OCI-LY1 (cell line): Measurements from ENCODE around the gene DENND1A.

Experiments used
- H2AFZ ChIP-seq: fragments of 200-600 bp; sonication (generic), shearing (Covaris generic); 2 replicates; pipeline ENCODE4 v1.6.0; 2014; ENCODE audit warnings: antibody characterized with exemption, mild to moderate bottlenecking, low read length
- H3F3A ChIP-seq: fragments of 200-600 bp; sonication (generic), shearing (Covaris generic); 2 replicates; pipeline ENCODE4 v1.6.0; 2014; ENCODE audit warnings: mild to moderate bottlenecking, antibody characterized with exemption, low read length, moderate library complexity; ENCODE audit not compliant: insufficient read depth
- H3K27ac ChIP-seq: fragments of 200-600 bp; sonication (generic); 2 replicates; pipeline ENCODE4 v1.5.1; 2014; ENCODE audit warnings: low read length, mixed run types, mild to moderate bottlenecking, low read depth; ENCODE audit not compliant: poor library complexity, severe bottlenecking
- H3K27me3 ChIP-seq: fragments of 200-600 bp; sonication (generic); 2 replicates; pipeline ENCODE4 v1.6.0; 2014; ENCODE audit warnings: antibody characterized with exemption, mild to moderate bottlenecking, low read length, moderate library complexity; ENCODE audit not compliant: insufficient read depth
- H3K36me3 ChIP-seq: fragments of 200-600 bp; sonication (generic); 2 replicates; pipeline ENCODE4 v1.6.1; 2014; ENCODE audit warnings: mild to moderate bottlenecking, antibody characterized with exemption, low read length, moderate library complexity, mixed read lengths; ENCODE audit not compliant: insufficient read depth
- H3K4me1 ChIP-seq: fragments of 200-600 bp; sonication (generic); 2 replicates; pipeline ENCODE4 v1.5.1; 2014; ENCODE audit warnings: mild to moderate bottlenecking, low read length, moderate library complexity; ENCODE audit not compliant: insufficient read depth, severe bottlenecking
- H3K4me2 ChIP-seq: fragments of 200-600 bp; sonication (generic), shearing (Covaris generic); 2 replicates; pipeline ENCODE4 v1.6.1; 2014; ENCODE audit warnings: low read length
- H3K4me3 ChIP-seq: fragments of 200-600 bp; sonication (generic); 2 replicates; pipeline ENCODE4 v1.5.1; 2014; ENCODE audit warnings: low read length, low read depth, mild to moderate bottlenecking, mixed read lengths; ENCODE audit not compliant: poor library complexity, severe bottlenecking
- H3K79me2 ChIP-seq: fragments of 200-600 bp; shearing (Covaris generic); 2 replicates; pipeline ENCODE4 v1.6.1; 2016; ENCODE audit warnings: mixed run types, low read length, mixed read lengths; ENCODE audit not compliant: insufficient read depth
- H3K9ac ChIP-seq: fragments of 200-600 bp; sonication (generic), shearing (Covaris generic); 2 replicates; pipeline ENCODE4 v1.6.1; 2014; ENCODE audit warnings: mild to moderate bottlenecking, low read length, mixed read lengths
- H3K9me2 ChIP-seq: fragments of 200-600 bp; sonication (generic), shearing (Covaris generic); 2 replicates; pipeline ENCODE4 v1.6.1; 2014; ENCODE audit warnings: low read depth, mild to moderate bottlenecking, low read length, mixed read lengths
- H3K9me3 ChIP-seq: fragments of 200-600 bp; shearing (Covaris generic); 2 replicates; pipeline ENCODE4 v1.6.1; 2014; ENCODE audit warnings: low read length, mixed read lengths
- H4K20me1 ChIP-seq: fragments of 200-600 bp; sonication (generic), shearing (Covaris generic); 2 replicates; pipeline ENCODE4 v1.6.0; 2016; ENCODE audit warnings: mild to moderate bottlenecking, low read length; ENCODE audit not compliant: insufficient read depth
- EZH2 ChIP-seq: fragments of 200-600 bp; sonication (generic), shearing (Covaris generic); IDR thresholded peaks from 2 replicates; pipeline ENCODE4 v1.8.0; 2017; ENCODE audit warnings: borderline replicate concordance, mixed run types, mild to moderate bottlenecking, antibody characterized with exemption, low read length, moderate library complexity, mixed read lengths
- TF ChIP-seq, protein P1 (sequence below): fragments of 200-600 bp; sonication (generic), shearing (Covaris generic); IDR thresholded peaks from 2 replicates; pipeline ENCODE4 v1.5.1; 2017; ENCODE audit warnings: mild to moderate bottlenecking, antibody characterized with exemption, low read length, moderate library complexity, mixed read lengths

DENND1A gene

DNA sequence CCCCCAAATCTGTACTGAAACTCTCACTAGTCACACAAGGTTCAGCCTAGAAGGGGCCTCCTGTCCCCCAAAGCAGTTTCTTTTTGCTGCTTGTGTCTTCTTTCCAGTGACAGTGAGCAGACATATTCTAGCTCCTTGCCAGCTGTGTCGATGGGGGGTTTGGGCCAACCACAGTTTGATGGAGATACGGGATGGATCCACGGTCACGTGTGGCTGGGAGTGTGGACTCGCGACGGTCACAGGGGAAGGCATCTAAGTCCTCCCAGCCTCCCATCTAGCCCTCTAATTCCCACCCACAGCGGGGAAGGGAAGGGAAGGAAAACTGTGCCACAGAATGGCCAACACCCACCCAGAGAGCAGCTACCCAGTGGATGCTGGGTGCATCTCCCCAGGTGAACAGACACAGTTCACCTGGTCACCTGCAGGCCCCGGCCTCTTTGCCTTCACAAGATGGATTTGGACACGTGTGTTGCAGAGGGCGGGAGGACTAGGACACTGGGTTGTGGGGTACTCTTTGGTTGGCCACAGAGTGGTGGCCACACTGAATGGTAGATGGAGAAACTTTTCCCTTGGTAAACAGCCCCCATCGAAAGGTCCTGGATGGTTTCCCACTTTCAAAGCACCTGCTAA is 519.5 kb downstream of the DENND1A start:
- Histone ChIP-seq H3F3A (no peaks in the 10 kb centered on the region), H3K36me3 (no peaks in the 10 kb centered on the region), H3K27ac (no peak overlapping the region), H3K9me2 (no peaks in the 10 kb centered on the region), H2AFZ (no peak overlapping the region), H3K4me2 (no peak overlapping the region), H3K4me1 (no peaks in the 10 kb centered on the region), H3K9ac (no peak overlapping the region), H3K9me3 (no peaks in the 10 kb centered on the region), H3K79me2 (no peaks in the 10 kb centered on the region), H3K27me3 (no peaks in the 10 kb centered on the region), H4K20me1 (no peaks in the 10 kb centered on the region), H3K4me3 (no peak overlapping the region)
- TF ChIP-seq EZH2, result no peak
- TF ChIP-seq, protein P1, sequence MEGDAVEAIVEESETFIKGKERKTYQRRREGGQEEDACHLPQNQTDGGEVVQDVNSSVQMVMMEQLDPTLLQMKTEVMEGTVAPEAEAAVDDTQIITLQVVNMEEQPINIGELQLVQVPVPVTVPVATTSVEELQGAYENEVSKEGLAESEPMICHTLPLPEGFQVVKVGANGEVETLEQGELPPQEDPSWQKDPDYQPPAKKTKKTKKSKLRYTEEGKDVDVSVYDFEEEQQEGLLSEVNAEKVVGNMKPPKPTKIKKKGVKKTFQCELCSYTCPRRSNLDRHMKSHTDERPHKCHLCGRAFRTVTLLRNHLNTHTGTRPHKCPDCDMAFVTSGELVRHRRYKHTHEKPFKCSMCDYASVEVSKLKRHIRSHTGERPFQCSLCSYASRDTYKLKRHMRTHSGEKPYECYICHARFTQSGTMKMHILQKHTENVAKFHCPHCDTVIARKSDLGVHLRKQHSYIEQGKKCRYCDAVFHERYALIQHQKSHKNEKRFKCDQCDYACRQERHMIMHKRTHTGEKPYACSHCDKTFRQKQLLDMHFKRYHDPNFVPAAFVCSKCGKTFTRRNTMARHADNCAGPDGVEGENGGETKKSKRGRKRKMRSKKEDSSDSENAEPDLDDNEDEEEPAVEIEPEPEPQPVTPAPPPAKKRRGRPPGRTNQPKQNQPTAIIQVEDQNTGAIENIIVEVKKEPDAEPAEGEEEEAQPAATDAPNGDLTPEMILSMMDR, result no peak

DNA sequence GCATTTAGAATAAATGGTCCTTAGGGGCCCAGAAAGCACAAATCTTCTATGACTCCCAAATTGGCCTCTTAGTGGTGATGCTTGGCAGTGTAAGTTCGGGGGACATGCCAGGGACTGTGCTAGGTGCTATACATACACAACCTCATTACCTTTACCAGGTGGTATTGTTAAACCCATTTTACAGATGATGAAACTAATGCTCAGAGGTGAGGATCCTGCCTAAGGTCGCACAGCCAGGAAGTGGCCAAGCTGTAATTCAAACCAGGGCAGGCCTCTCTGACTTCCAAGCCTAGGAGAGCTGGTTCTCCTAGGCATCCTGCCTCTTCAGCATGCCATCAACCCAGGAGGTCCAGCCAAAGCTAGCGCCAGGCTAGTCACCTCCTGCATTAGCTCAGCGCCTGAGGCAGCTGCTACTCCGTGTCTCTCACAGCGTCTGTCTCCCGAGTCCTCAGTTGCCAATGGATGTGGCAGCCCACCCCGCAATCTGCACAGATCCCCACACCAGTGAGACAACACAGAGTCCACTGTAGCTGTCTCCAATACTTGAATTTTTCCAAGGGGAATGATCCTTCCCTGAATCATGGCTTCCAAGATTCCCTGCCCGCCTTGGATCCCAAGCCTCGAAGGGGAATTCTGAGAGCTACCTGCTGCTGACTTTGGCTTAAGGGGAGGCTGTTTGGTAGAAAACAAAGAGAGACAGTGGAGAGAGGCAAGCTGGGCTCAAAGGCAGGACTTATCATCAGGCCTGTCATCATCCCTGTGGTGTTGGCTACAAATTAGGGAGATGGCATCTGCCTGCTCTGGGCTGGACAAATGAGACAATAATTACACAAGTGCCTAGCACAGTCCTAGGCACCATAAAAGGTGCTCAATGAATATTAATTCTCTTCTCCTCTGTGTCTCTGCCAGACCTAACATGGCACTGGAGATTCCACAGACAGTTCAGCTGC is 521.3 kb downstream of the DENND1A start:
- H3K9me2 ChIP-seq, result no peaks in the 10 kb centered on the region
- H4K20me1 ChIP-seq, result no peaks in the 10 kb centered on the region
- no peaks in the 10 kb centered on the region for H3K36me3 ChIP-seq
- H3F3A ChIP-seq, result no peaks in the 10 kb centered on the region
- TF ChIP-seq, protein P1, result no peak
- TF ChIP-seq EZH2, result no peak
- no peaks in the 10 kb centered on the region for H3K9me3 ChIP-seq
- H3K9ac ChIP-seq, result no peak overlapping the region
- no peak overlapping the region for H3K4me3 ChIP-seq
- no peaks in the 10 kb centered on the region for H3K4me1 ChIP-seq
- H3K27ac ChIP-seq, result no peak overlapping the region
- no peaks in the 10 kb centered on the region for H3K79me2 ChIP-seq
- H3K4me2 ChIP-seq, result no peak overlapping the region
- H3K27me3 ChIP-seq, result no peaks in the 10 kb centered on the region
- no peak overlapping the region for H2AFZ ChIP-seq

GRCh38 chr9:123407217-123407851 is 522.6 kb downstream of the DENND1A start:
- H2AFZ ChIP-seq, result no peak overlapping the region
- H4K20me1 ChIP-seq, result no peaks in the 10 kb centered on the region
- no peaks in the 10 kb centered on the region for H3K9me2 ChIP-seq
- H3K27me3 ChIP-seq, result no peaks in the 10 kb centered on the region
- no peak overlapping the region for H3K9ac ChIP-seq
- no peak overlapping the region for H3K4me3 ChIP-seq
- no peak overlapping the region for H3K27ac ChIP-seq
- H3K9me3 ChIP-seq, result no peaks in the 10 kb centered on the region
- H3F3A ChIP-seq, result no peaks in the 10 kb centered on the region
- no peaks in the 10 kb centered on the region for H3K4me1 ChIP-seq
- H3K79me2 ChIP-seq, result no peaks in the 10 kb centered on the region
- H3K36me3 ChIP-seq, result no peaks in the 10 kb centered on the region
- TF ChIP-seq EZH2, result no peak
- TF ChIP-seq, protein P1, result no peak
- H3K4me2 ChIP-seq, result no peak overlapping the region
